HCT116 (cell line): ENCODE measurements around the gene CYP26B1. TPM values are rescaled to one million over a fixed set of nuclear protein-coding genes. Genes with fewer than 3 reads are reported as not detected.
A peak's percentile ranks its signal among the peaks of the same experiment; 100 is the strongest.

ENCODE experiments used
- ATAC-seq: fragments of 200-7000 bp; cut with Tn5 transposase; 2 replicates; pipeline ENCODE4 v1.9.1; 2020; ENCODE audit warnings: mild to moderate bottlenecking, moderate library complexity
- BruUV-seq: library from RNA; stranded (reverse); fragments of 400-500 nt; replicated peaks from 2 replicates; lab custom pipeline; 2021; lab: Mats Ljungman, UMichigan
- CTCF ChIA-PET: fragments of 300-600 bp; sonication (Branson Sonifier 250); formaldehyde crosslinking; loops from one replicate; lab custom pipeline; 2021; ENCODE audit warnings: antibody characterized with exemption; lab: Charles Lee
- POLR2A ChIA-PET: fragments of 300-600, 350-600 bp; sonication (Branson Sonifier 250); formaldehyde crosslinking; loops from one replicate; lab custom pipeline; 2021; ENCODE audit warnings: antibody characterized with exemption; lab: Charles Lee
- RAD21 ChIA-PET, 2 experiments: fragments of 300-600 bp; sonication (Branson Sonifier 250); formaldehyde crosslinking; loops; one replicate each; lab custom pipeline; 2023; ENCODE audit warnings: low total read pairs in 2 of 2; ENCODE audit not compliant: uncharacterized antibody in 2 of 2, unreplicated experiment in 2 of 2, low non-redundant PET in 1 of 2; lab: Charles Lee
- DNase-seq: peaks from one replicate; pipeline ENCODE4 v3.0.0-alpha.2; 2010; ENCODE audit warnings: low read depth, low spot score
- H2AFZ ChIP-seq: fragments of 200-600 bp; shearing (Covaris generic), sonication (generic); 2 replicates; pipeline ENCODE4 v1.6.1; 2017; ENCODE audit warnings: low read depth, mixed run types, mixed read lengths, antibody characterized with exemption, low read length; ENCODE audit not compliant: poor library complexity, severe bottlenecking
- H3K27ac ChIP-seq: 2 replicates; pipeline ENCODE4 v1.5.1; 2012; ENCODE audit warnings: low read depth, low read length
- H3K27me3 ChIP-seq: fragments of 200-600 bp; sonication (generic); 2 replicates; pipeline ENCODE4 v1.6.1; 2016; ENCODE audit warnings: mixed run types, low read length, mixed read lengths; ENCODE audit not compliant: insufficient read depth
- H3K36me3 ChIP-seq, 2 experiments: fragments of 200-500 bp in 1 of 2; fragments of 200-600 bp in 1 of 2; sonication (Bioruptor generic) in 1 of 2; sonication (generic) in 1 of 2; 2 replicates each; pipeline versions ENCODE4 v1.5.1 to v1.6.1; 2014 to 2016; ENCODE audit warnings: low read length in 2 of 2, inconsistent platforms in 1 of 2, mixed read lengths in 1 of 2, mixed run types in 1 of 2; ENCODE audit not compliant: insufficient read depth in 2 of 2, control insufficient read depth in 1 of 2
- H3K4me1 ChIP-seq, 2 experiments: fragments of 200-600 bp in 1 of 2; sonication (generic) in 1 of 2; 2 replicates each; pipeline versions ENCODE4 v1.5.1 to v1.6.1; 2012 to 2017; ENCODE audit warnings: low read length in 2 of 2, inconsistent platforms in 1 of 2, mild to moderate bottlenecking in 1 of 2, mixed read lengths in 1 of 2, mixed run types in 1 of 2, moderate library complexity in 1 of 2; ENCODE audit not compliant: insufficient read depth in 2 of 2, control insufficient read depth in 1 of 2
- H3K4me2 ChIP-seq: fragments of 200-600 bp; sonication (generic); 2 replicates; pipeline ENCODE4 v1.6.1; 2017; ENCODE audit warnings: mixed run types, low read length, mixed read lengths
- H3K4me3 ChIP-seq, 2 experiments: fragments of 200-600 bp in 1 of 2; sonication (generic) in 1 of 2; replicated peaks in 1 of 2; 2 replicates each; pipeline ENCODE4 v1.5.1; 2011 to 2016; ENCODE audit warnings: low read length in 2 of 2, control low read depth in 1 of 2, low read depth in 1 of 2, mild to moderate bottlenecking in 1 of 2, mixed read lengths in 1 of 2, mixed run types in 1 of 2
- H3K79me2 ChIP-seq: fragments of 200-600 bp; sonication (generic); 2 replicates; pipeline ENCODE4 v1.6.1; 2017; ENCODE audit warnings: mild to moderate bottlenecking, mixed run types, low read length, moderate library complexity, mixed read lengths; ENCODE audit not compliant: insufficient read depth
- H3K9ac ChIP-seq: fragments of 200-600 bp; sonication (generic); 2 replicates; pipeline ENCODE4 v1.6.1; 2016; ENCODE audit warnings: low read length, mixed read lengths
- H3K9me2 ChIP-seq: fragments of 200-600 bp; sonication (generic), shearing (Covaris generic); 2 replicates; pipeline ENCODE4 v1.6.1; 2017; ENCODE audit warnings: mixed run types, mild to moderate bottlenecking, moderate library complexity; ENCODE audit not compliant: insufficient read depth
- H3K9me3 ChIP-seq, 2 experiments: fragments of 200-500 bp in 1 of 2; fragments of 200-600 bp in 1 of 2; sonication (Bioruptor generic) in 1 of 2; sonication (generic) in 1 of 2; 2 replicates each; pipeline ENCODE4 v1.6.1; 2014 to 2017; ENCODE audit warnings: low read length in 2 of 2, mixed read lengths in 2 of 2, inconsistent platforms in 1 of 2, low read depth in 1 of 2, mild to moderate bottlenecking in 1 of 2, mixed run types in 1 of 2, moderate library complexity in 1 of 2; ENCODE audit not compliant: control insufficient read depth in 1 of 2, insufficient read depth in 1 of 2
- H4K20me1 ChIP-seq: fragments of 200-600 bp; sonication (generic), shearing (Covaris generic); 2 replicates; pipeline ENCODE4 v1.6.1; 2017; ENCODE audit warnings: mixed run types, mild to moderate bottlenecking, moderate library complexity; ENCODE audit not compliant: insufficient read depth
- CEBPB ChIP-seq: IDR thresholded peaks from 2 replicates; pipeline ENCODE4 v1.6.1; 2012; ENCODE audit warnings: low read depth
- EGR1 ChIP-seq: IDR thresholded peaks from 2 replicates; pipeline ENCODE4 v1.6.1; 2012; ENCODE audit warnings: low read depth
- EZH2 ChIP-seq: fragments of 200-600 bp; sonication (generic); IDR thresholded peaks from 2 replicates; pipeline ENCODE4 v1.6.1; 2017; ENCODE audit warnings: antibody characterized with exemption, mixed run types
- EZH2phosphoT487 ChIP-seq: fragments of 200-600 bp; IDR thresholded peaks from 2 replicates; pipeline ENCODE4 v1.6.1; 2018; ENCODE audit warnings: antibody characterized with exemption, borderline replicate concordance
- FOSL1 ChIP-seq: IDR thresholded peaks from 2 replicates; pipeline ENCODE4 v1.6.1; 2012; ENCODE audit warnings: low read depth
- JUND ChIP-seq: IDR thresholded peaks from 2 replicates; pipeline ENCODE4 v1.6.1; 2012
- POLR2AphosphoS5 ChIP-seq: IDR thresholded peaks from 2 replicates; pipeline ENCODE4 v1.6.1; 2011; ENCODE audit warnings: mild to moderate bottlenecking, low read depth, low read length, moderate library complexity
- SIN3A ChIP-seq: IDR thresholded peaks from 2 replicates; pipeline ENCODE4 v1.6.1; 2012; ENCODE audit warnings: low read depth
- SP1 ChIP-seq: IDR thresholded peaks from 2 replicates; pipeline ENCODE4 v1.6.1; 2012; ENCODE audit warnings: low read depth
- TCF7L2 ChIP-seq: IDR thresholded peaks from 2 replicates; pipeline ENCODE4 v1.7.0; 2011; ENCODE audit warnings: borderline replicate concordance, inconsistent platforms; ENCODE audit not compliant: insufficient read depth, insufficient read length; ENCODE audit errors: extremely low read depth
- ZNF274 ChIP-seq: fragments of 200-500 bp; sonication (Bioruptor generic); IDR thresholded peaks from 2 replicates; pipeline ENCODE4 v1.6.1; 2014; ENCODE audit warnings: mild to moderate bottlenecking, low read depth, low read length, inconsistent platforms
- intact Hi-C: fragments of 100-400 bp; cut with micrococcal nuclease; formaldehyde crosslinking; loops from 2 replicates; pipeline ENCODE4 v1.10.0; 2022
- total RNA-seq: library from RNA; stranded (reverse); gene quantifications from one replicate; pipeline ENCODE4 v1.2.1, GENCODE V29; 2021; ENCODE audit not compliant: unreplicated experiment
- TF ChIP-seq, protein P1 (sequence below), 3 experiments: fragments of 200-600 bp in 1 of 3; sonication (generic) in 1 of 3; IDR thresholded peaks in 2 of 3; conservative IDR thresholded peaks in 1 of 3; 2 replicates each; pipeline ENCODE4 v1.5.1; 2012 to 2017; ENCODE audit warnings: low read depth in 2 of 3, low read length in 2 of 3, antibody characterized with exemption in 1 of 3, borderline replicate concordance in 1 of 3, control low read depth in 1 of 3, mild to moderate bottlenecking in 1 of 3, mixed read lengths in 1 of 3, mixed run types in 1 of 3, moderate library complexity in 1 of 3; ENCODE audit not compliant: insufficient read depth in 1 of 3
- TF ChIP-seq, protein P2 (sequence below): IDR thresholded peaks from 2 replicates; pipeline ENCODE4 v1.6.1; 2012
- TF ChIP-seq, protein P3 (sequence below): IDR thresholded peaks from 2 replicates; pipeline ENCODE4 v1.6.1; 2012; ENCODE audit warnings: low read depth

The CYP26B1 gene
- total RNA-seq, 1 experiment from 2014 or later = 21.1 TPM

DNA sequence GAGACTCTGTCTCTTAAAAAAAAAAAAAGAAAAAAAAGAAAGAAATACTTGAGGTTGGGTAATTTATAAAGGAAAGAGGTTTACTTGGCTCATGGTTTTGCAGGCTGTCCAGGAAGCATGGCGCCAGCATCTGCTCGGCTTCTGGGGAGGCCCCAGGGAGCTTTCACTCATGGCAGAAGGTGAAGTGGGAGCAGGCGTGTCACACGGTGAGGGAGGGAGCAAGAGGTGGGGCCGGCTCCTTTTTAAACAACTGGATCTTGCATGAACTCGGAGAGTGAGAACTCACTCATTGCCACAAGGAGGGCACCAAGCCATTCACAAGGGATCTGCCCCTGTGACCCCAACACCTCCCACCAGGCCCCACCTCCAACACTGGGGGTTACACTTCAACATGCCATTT, 30.6 kb downstream of the CYP26B1 start:
- ATAC-seq (no peak), DNase-seq (no peak)
- Histone ChIP-seq H3K4me3 (no peak overlapping the region), H3K9me2 (no peaks in the 10 kb centered on the region), H3K9me3 (no peaks in the 10 kb centered on the region), H3K79me2 (no peaks in the 10 kb centered on the region), H3K4me2 (0 out of 2 replicates have a peak overlapping the region, but pooled peaks have one; percentile 68), H3K9ac (no peak overlapping the region), H3K27me3 (no peaks in the 10 kb centered on the region), H3K27ac (no peak overlapping the region), H3K4me1 (peaks cover 22 to 34% of the 10 kb centered on the region in 2 experiments), H4K20me1 (no peaks in the 10 kb centered on the region), H2AFZ (no peak overlapping the region), H3K36me3 (no peaks in the 10 kb centered on the region)
- TF ChIP-seq ZNF274 = no peak
- TF ChIP-seq SP1 = no peak
- no peak for TF ChIP-seq TCF7L2
- TF ChIP-seq, protein P1, sequence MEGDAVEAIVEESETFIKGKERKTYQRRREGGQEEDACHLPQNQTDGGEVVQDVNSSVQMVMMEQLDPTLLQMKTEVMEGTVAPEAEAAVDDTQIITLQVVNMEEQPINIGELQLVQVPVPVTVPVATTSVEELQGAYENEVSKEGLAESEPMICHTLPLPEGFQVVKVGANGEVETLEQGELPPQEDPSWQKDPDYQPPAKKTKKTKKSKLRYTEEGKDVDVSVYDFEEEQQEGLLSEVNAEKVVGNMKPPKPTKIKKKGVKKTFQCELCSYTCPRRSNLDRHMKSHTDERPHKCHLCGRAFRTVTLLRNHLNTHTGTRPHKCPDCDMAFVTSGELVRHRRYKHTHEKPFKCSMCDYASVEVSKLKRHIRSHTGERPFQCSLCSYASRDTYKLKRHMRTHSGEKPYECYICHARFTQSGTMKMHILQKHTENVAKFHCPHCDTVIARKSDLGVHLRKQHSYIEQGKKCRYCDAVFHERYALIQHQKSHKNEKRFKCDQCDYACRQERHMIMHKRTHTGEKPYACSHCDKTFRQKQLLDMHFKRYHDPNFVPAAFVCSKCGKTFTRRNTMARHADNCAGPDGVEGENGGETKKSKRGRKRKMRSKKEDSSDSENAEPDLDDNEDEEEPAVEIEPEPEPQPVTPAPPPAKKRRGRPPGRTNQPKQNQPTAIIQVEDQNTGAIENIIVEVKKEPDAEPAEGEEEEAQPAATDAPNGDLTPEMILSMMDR (IDR thresholded peaks at IDR 0.05 in 2 of 3, conservative IDR thresholded peaks at IDR 0.05 in 1 of 3; ENCODE audit: borderline replicate concordance in 1 of 3, insufficient read depth in 1 of 3, low read depth in 2 of 3, low read length in 2 of 3) = no peak
- TF ChIP-seq, protein P2, sequence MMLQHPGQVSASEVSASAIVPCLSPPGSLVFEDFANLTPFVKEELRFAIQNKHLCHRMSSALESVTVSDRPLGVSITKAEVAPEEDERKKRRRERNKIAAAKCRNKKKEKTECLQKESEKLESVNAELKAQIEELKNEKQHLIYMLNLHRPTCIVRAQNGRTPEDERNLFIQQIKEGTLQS = no peak
- TF ChIP-seq SIN3A = no peak
- TF ChIP-seq POLR2AphosphoS5 = no peak
- TF ChIP-seq FOSL1 = no peak
- TF ChIP-seq EZH2phosphoT487 = no peak
- no peak for TF ChIP-seq JUND
- no peak for TF ChIP-seq CEBPB
- TF ChIP-seq EGR1 = no peak
- no peak for TF ChIP-seq EZH2
- TF ChIP-seq, protein P3, sequence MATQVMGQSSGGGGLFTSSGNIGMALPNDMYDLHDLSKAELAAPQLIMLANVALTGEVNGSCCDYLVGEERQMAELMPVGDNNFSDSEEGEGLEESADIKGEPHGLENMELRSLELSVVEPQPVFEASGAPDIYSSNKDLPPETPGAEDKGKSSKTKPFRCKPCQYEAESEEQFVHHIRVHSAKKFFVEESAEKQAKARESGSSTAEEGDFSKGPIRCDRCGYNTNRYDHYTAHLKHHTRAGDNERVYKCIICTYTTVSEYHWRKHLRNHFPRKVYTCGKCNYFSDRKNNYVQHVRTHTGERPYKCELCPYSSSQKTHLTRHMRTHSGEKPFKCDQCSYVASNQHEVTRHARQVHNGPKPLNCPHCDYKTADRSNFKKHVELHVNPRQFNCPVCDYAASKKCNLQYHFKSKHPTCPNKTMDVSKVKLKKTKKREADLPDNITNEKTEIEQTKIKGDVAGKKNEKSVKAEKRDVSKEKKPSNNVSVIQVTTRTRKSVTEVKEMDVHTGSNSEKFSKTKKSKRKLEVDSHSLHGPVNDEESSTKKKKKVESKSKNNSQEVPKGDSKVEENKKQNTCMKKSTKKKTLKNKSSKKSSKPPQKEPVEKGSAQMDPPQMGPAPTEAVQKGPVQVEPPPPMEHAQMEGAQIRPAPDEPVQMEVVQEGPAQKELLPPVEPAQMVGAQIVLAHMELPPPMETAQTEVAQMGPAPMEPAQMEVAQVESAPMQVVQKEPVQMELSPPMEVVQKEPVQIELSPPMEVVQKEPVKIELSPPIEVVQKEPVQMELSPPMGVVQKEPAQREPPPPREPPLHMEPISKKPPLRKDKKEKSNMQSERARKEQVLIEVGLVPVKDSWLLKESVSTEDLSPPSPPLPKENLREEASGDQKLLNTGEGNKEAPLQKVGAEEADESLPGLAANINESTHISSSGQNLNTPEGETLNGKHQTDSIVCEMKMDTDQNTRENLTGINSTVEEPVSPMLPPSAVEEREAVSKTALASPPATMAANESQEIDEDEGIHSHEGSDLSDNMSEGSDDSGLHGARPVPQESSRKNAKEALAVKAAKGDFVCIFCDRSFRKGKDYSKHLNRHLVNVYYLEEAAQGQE = no peak
- ChIA-PET RAD21 (no interaction called here), CTCF (interaction anchor here (0.7 kb wide), 1 partner anchor 55 kb away, joined by 3 read pairs; no protein-coding TSS in a partner anchor), POLR2A (no interaction called here)
- BruUV-seq = no TSS peak
- intact Hi-C loops = no loop called here
